Measurements from ENCODE around the gene UBE2Z.
"Not testable (repeated sequence)": the region's sequence is repeated elsewhere in the genome, so short reads cannot be mapped to it uniquely, and the experiment has no call there.

The UBE2Z gene

DNA sequence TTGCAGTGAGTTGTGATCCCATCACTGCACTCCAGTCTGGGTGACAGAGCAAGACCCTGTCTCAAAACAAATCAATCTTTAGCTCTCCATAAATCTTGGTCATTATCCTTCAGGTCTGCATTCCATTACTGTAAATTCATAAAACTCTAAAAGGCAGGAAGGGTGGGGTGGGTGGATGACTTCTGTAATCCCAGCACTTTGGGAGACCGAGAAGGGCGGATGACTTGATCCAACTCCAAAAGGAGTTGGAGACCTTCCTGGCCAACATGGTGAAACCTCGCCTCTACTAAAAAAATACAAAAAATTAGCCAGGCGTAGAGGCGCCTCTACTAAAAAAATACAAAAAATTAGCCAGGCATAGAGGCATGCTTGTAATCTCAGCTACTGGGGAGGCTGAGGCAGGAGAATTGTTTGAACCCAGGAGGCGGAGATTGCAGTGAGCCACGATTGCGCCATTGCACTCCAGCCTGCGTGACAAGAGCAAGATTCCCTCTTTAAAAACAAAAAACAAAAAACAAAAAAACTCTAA lies 2.2 kb upstream of the UBE2Z start:
- no peak for DNase-seq

DNA sequence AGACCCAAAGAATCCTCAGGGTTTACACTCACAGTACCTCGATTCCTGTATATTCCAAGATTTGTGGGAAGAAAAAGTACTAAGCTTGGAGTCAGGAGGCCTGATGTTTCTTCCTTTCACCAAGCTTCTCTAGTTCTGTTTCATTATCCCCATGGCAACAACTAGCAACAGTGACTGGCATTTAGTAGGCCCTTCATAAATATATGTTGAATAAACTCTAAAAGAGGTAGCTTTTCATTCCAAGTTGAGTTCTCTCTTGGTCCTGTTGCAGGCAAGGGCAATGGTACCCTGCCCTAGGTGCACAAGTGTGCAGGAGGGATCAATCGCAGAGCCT lies 527 bp upstream of the UBE2Z start:
- no peak for DNase-seq

DNA sequence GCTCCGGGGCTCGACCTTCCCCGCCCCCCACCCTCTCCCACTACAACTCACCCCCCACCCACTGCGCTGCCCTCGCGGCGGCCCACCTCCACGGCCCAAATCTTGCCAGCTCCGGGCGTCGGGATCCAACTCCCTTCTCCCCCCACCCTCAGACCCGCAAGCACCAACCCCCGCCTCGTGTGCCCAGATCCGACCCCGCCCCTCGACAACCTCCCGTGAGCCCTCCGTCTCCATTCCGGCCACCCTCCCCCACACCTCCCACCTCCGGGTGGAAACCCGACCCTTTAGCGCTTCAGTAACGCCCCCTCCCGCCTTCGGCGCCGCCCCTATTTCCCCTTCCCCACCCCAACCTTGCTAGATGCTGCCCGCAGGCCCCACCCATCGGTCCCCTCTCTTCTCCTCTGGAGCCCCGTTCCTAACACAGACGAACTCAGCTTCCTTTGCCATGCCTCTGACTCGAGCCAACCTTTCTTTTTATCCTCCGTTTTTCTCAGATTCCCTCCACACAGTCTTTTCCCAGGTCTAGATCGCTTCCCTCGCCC lies 717 bp downstream of the UBE2Z start:
- DNase-seq, result peak; percentile 93

GRCh38 chr17:48909783-48910182 lies 1.6 kb downstream of the UBE2Z start:
- no peak for DNase-seq

- DNase-seq, result no peak
Measured at GRCh38 chr17:48910370-48910769, 2.2 kb downstream of the UBE2Z start.

GRCh38 chr17:48912476-48912875 lies 4.3 kb downstream of the UBE2Z start:
- no peak for DNase-seq

GRCh38 chr17:48915459-48916282 lies 7.5 kb downstream of the UBE2Z start:
- peak; percentile 49 for DNase-seq

DNA sequence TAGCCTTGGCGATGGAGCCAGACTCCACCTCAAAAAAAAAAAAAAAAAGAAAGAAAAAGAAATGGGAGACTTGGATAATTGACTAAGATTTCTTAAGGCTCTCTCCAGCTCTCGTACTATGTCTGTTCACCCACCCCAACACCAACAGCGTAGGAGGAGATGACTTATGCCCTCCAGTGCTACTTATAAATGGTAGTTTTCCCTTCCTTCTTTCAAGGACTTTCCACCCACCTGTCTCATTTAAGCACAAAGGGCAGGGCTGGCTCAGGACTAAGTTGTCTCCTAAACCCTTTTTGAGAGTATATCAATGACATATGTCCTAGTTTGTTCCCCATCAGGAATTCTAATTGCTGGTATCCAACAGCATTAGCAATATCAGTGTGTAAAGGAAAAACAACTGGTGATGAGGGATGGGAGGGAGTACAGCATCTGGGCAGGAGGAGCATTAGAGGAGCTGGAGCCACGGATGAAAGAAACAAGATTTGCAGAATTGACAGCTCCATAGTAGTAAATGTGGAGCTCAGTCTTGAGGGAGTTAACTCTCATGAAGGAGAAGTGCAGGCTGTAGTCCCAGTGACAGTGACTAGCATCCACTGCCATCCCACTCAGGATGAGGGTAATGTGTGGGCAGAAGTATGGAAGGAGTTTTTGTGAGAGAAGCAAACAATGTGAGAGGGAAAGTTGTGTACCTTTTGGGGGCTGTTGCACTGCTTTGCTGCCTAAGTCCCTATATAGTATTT lies 17.2 kb downstream of the UBE2Z start:
- DNase-seq, result no peak

GRCh38 chr17:48925991-48926342 lies 17.8 kb downstream of the UBE2Z start:
- no peak for DNase-seq

DNA sequence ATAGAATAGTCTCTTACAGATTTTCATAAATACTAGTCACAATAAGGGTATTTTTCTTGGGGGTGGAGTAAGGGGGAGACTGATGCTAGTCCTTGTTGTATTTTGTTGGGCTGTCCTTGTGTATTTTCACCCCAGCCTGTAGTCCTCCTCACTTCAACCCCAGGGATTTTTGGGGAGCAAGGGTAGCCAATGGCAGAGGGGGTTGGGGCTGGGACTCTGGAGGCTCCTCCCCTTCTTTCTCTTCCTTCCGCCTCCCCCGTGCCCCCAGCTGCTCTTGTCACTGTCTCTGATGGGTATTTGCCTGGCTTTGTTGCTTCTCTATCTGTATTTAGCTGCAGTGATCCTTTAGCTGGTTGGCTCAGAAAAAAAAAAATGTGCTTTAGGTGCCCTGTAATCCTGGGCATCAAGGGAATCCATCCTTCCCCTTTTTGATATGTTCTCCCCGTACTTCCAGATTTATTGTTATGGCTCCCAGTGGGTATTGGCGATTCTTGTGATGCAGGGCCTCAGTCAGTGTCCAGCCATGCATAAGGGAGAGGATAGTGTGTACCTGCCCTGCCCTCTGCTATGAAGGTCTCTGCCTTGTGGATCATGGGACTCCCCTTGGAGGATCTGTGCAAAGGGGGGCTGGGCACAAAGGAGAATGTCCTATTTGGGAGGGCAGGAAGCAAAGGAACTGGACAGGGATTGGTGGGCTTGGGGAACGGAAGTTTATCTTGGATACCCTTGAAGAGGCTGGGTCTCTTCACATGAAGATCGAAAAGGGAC lies 20.0 kb downstream of the UBE2Z start:
- no peak for DNase-seq

DNA sequence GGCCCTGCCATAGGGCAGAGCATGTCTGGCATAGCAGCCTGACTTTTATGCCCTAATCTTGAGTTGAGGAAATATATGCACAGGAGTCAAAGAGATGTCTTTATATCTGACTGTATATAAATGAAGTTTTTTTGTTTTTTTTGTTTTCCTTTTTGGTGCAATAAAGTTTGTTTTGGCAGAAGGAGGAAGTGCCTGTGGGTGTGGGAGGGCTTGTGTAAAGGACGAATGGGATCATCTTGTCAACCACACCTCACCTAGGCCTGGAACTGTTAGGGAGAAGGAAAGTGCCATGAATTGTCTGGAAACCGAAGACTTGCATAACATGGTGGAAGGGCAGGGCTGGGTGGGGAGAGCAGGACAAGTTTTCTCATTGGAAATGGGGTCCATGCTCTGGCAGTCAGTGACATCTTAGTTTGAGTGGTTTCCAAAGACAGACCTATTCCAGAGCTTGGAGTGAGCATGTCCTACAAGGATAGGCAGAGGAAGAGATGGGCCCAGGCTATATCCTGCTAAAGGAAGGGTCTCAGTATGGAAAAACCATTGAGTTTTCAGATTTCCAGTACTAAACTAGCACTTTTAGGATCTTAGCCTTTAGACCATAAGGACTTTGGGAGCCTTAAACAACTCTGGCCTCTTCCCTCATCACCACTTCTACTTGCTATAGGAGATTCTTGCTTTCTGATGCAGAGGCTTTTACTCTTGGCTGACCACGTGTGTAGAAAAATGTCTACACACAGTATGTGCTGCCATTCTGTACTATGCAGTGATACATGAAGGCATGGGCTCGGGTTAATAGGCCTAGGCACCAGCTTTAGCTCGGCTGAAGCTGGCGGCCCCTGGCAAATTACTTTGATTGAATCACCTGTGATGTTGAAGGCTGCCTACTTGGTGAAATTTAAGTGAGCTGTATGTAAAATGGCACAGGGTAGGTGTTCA lies 20.9 kb downstream of the UBE2Z start:
- DNase-seq, result no peak

DNA sequence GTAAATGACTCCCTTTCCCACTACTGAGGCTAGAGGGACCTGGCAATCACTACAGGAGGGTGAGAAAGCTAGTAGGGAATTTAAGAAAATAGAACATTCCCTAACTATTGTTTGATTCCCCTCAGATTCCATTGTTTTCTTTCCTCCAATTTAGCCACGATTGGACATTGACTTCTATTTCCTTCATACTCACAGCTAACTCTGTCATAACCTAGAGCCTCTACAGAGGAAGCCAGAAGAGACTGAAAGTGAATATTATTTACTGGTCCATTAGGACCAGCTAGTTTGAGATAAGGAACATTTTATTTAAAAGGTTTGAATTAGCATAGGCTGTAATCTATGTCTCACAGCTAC lies 21.6 kb downstream of the UBE2Z start:
- no peak for DNase-seq

DNA sequence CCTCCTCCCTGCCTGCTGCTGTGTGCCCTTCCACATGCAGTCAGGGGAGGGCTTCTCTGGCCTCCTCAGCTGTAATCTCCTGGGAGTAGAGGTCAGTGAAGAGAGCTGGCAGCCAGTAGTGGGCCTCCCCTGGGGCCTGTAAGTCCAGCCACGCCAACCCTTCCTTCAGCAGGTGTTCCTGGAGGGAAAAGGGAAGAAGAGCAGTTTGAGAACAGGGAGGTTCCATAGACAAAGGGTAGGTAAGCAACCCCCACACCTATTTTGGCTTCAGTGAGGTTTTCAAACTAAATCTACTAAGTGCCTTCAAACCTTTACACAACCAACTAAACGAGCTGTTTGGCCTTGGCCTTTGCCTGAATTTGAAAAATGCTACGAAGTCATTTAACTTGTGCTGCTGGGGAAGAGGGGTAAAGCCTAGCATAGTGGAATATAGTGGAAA lies 22.2 kb downstream of the UBE2Z start:
- no peak for DNase-seq

DNA sequence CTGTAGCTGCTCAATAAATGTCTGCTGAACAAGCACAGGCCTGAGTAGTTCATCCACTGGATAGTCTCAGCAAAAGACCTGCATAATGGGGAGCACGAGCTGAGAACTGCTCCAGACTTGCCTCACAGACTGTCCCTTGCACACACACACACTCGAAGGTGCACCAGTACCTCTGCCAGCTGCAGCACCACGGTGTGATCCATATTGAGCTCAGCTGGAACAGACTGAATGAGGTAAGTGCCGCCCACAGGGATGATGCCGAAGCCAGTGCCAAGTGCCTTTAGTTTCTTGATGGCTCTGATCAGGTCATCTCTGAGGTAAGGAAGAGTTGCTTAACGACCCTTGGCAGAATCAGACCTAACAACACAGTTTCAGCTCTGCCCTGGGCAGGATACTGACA lies 24.8 kb downstream of the UBE2Z start:
- DNase-seq, result no peak

- peak; percentile 93 for DNase-seq
Measured at GRCh38 chr17:48944515-48945260, 36.5 kb downstream of the UBE2Z start, which contains the start of gene SNF8. SNF8 (minus strand) TSS chr17:48944842; CDS start chr17:48944734, 108 bp downstream.

DNA sequence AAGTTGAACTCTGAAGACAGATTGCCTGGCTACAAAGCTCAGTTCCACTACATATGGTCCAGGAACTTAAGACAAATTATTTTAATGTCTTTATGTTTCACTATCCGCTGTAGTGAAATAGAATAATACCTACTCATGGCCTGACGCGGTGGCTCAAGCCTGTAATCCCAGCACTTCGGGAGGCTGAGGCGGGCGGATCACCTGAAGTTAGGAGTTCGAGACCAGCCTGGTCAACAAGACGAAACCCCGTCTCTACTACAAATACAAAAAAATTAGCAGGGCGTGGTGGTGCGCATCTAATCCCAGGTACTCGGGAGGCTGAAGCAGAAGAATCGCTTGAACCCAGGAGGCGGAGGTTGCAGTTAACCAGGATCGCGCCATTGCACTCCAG lies 37.0 kb downstream of the UBE2Z start:
- DNase-seq, result not testable (repeated sequence)

GRCh38 chr17:48951572-48951971 lies 43.4 kb downstream of the UBE2Z start:
- no peak for DNase-seq

DNA sequence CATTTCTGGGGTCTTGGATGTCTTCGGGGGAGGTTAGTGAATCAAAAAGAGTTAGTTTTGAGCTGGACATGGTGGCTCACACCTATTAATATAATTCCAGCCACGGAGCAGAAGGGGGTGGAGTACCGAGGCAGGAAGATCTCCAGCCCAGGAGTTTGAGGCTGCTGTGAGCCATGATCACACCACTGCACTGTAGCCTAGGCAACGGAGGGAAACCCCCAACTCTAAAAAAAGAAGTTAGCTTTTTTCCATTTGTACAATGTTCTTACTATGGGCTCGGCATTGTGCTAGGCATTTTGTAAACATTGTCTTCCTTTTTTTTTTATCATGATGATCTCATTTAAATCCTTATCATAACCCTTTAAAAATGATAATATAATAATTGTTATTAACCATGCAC lies 44.7 kb downstream of the UBE2Z start:
- DNase-seq, result no peak

GRCh38 chr17:48954300-48954755 lies 46.1 kb downstream of the UBE2Z start:
- DNase-seq, result no peak

GRCh38 chr17:48960834-48961515 lies 52.8 kb downstream of the UBE2Z start:
- no peak for DNase-seq

Measured in stimulated activated CD4-positive, alpha-beta T cell treated with anti-CD3 and anti-CD28 coated beads, Interleukin-4, amount 100 ng/mL, for 1 hour (primary cell).